BJ (cell line): ENCODE measurements around the gene CAMSAP1. TPM values are rescaled to one million over a fixed set of nuclear protein-coding genes. Genes with fewer than 3 reads are reported as not detected.

Experiments used
- CTCF ChIA-PET: fragments of 350-600 bp; formaldehyde crosslinking; extraction: SDS; loops from one replicate; lab custom pipeline; 2021; ENCODE audit warnings: antibody characterized with exemption, inconsistent platforms; lab: Yijun Ruan, JAX
- POLR2A ChIA-PET: fragments of 300-600 bp; sonication (Branson Sonifier 250); formaldehyde crosslinking; extraction: SDS; loops from one replicate; lab custom pipeline; 2021; ENCODE audit warnings: antibody characterized with exemption; lab: Charles Lee
- DNase-seq: peaks from one replicate; pipeline ENCODE4 v3.0.0-alpha.2; 2011; ENCODE audit warnings: low read depth
- H3K27me3 ChIP-seq: 2 replicates; pipeline ENCODE4 v1.6.0; 2011; ENCODE audit warnings: low read length; ENCODE audit not compliant: control insufficient read depth, insufficient read depth
- H3K36me3 ChIP-seq: 2 replicates; pipeline ENCODE4 v1.5.1; 2011; ENCODE audit warnings: low read length; ENCODE audit not compliant: control insufficient read depth, insufficient read depth
- H3K4me3 ChIP-seq: 2 replicates; pipeline ENCODE4 v1.5.1; 2011; ENCODE audit warnings: low read depth, mild to moderate bottlenecking, control low read depth, low read length
- polyA plus RNA-seq: library from polyadenylated mRNA; depleted of rRNA; stranded (reverse); fragments of >200 nt; gene quantifications from 2 replicates; pipeline ENCODE4 v1.2.3, GENCODE V29; 2011
- TF ChIP-seq, protein P1 (sequence below): IDR thresholded peaks from 2 replicates; pipeline ENCODE4 v1.5.1; 2011; ENCODE audit warnings: low read depth, mild to moderate bottlenecking, control low read depth, inconsistent platforms, low read length, moderate library complexity; ENCODE audit not compliant: insufficient read depth

The CAMSAP1 gene
- polyA plus RNA-seq, 1 experiment = 4.1 TPM

DNA sequence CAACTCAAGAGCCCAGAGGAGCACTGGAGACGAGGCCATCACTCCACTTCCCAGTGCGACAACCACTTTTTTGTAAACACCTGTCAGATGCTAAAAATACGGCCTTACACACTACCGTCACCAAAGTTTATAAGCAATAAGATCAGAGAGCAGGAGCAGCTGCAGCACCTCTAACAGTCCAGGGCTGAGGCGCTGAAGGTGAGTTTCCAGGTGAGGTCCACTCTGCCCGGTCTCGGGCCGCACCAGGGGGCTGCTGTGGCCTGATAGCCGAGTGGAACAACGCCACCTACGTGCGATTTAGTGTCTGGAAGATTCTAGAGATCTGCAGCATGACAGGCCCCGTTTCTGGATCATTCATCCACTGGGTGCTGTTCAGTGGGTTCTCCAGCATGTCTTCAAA lies 25.8 kb upstream of the CAMSAP1 start:
- no peaks in the 10 kb centered on the region for H3K27me3 ChIP-seq
- CTCF ChIA-PET = interaction anchor here (1.2 kb wide), 1 partner anchor 19 kb away, joined by 4 read pairs; no protein-coding TSS in a partner anchor
- TF ChIP-seq, protein P1, sequence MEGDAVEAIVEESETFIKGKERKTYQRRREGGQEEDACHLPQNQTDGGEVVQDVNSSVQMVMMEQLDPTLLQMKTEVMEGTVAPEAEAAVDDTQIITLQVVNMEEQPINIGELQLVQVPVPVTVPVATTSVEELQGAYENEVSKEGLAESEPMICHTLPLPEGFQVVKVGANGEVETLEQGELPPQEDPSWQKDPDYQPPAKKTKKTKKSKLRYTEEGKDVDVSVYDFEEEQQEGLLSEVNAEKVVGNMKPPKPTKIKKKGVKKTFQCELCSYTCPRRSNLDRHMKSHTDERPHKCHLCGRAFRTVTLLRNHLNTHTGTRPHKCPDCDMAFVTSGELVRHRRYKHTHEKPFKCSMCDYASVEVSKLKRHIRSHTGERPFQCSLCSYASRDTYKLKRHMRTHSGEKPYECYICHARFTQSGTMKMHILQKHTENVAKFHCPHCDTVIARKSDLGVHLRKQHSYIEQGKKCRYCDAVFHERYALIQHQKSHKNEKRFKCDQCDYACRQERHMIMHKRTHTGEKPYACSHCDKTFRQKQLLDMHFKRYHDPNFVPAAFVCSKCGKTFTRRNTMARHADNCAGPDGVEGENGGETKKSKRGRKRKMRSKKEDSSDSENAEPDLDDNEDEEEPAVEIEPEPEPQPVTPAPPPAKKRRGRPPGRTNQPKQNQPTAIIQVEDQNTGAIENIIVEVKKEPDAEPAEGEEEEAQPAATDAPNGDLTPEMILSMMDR = no peak
- no peak overlapping the region for H3K4me3 ChIP-seq
- DNase-seq = no peak
- peaks cover 20% of the 10 kb centered on the region for H3K36me3 ChIP-seq
- POLR2A ChIA-PET = no interaction called here

DNA sequence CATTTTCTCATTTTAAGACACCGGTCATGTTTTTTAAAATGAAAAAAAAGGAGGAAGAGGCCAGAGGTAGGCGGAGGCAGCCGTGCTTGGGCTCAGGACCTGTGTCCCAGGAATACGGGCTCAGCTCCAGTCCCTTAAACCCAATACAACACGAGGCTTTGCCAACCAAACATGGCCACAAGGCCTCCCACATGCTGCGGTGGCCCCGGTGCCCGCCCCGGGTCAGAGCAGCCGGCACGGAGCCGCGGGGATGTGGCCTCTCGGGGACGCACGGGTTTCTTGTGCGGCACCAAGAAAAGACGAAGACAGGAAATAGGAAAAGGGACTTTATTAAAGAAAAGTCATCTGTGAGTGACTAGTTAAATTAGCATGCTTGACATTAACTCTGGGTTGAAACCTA lies 25.3 kb upstream of the CAMSAP1 start:
- no peaks in the 10 kb centered on the region for H3K27me3 ChIP-seq
- CTCF ChIA-PET = interaction anchor here (1.1 kb wide), 1 partner anchor 36 kb away, joined by 3 read pairs; no protein-coding TSS in a partner anchor
- peaks cover 17% of the 10 kb centered on the region for H3K36me3 ChIP-seq
- TF ChIP-seq, protein P1 = no peak
- H3K4me3 ChIP-seq = no peak overlapping the region
- POLR2A ChIA-PET = no interaction called here
- DNase-seq = no peak

DNA sequence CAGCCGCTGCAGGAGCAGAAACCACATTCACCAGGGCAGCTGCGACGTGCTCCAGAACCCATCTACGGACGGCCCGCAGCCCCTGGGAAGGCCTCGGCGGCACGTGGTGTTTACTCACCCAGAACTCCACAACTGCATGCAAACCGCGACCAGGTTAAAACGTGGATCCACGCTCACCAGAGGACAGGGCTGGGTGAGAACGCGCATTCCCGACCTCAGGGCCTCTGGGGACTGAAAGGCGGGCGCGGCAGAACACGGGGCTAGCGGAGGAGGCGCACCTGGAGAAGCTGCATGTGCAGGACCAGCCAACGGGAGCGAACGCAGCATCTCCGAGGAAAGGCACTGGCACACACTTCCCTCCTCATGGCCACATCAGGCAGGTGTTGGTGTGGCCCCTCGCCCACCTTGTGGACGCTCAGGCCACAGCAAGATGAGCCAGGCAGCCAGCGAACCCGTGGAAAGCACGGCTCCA lies 24.0 kb upstream of the CAMSAP1 start:
- POLR2A ChIA-PET = no interaction called here

DNA sequence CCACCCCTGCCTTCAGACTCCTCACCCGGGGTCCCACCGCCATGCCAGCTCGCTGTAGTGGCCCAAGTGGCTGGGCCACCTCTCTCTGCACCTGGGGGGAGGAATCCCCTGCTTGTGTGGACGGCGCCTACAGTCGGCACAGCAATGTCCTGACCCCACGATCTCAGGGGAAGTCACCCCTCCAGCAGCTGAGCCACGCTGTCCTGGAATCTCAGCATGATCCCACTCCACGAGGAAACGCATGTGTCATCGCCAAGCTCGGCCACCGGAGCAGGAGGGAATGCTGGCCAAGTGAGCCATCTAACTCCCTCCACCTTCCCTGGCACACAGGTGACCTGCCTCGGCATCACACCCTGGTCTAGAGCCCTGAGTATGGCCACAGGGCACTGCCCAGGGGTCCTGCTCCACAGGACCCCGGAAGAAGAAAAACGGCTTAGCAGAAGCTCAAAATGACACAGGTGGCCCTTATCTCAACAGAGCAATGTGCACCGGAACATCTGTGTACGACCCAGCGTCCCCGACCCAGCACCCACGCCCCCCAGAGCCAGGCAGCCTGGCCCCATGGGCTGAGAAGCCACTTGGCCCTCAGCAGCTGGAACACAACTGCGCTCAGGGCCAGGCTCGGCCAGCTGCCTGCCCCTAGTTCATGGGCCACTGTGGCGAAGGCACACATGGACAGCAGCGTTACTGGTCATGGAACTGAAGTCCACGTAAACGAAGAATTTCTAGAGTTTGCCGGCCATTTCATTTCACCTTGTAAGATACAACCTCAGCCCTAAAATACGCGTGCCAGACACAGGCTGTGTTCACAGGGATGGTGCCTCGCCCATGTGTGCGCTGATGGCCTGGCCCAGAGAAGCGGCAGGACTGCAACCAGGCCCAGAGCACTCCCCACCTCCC lies 23.4 kb upstream of the CAMSAP1 start:
- Histone ChIP-seq H3K4me3 (no peak overlapping the region), H3K27me3 (no peaks in the 10 kb centered on the region), H3K36me3 (peaks cover 14% of the 10 kb centered on the region; the same call in 1 of the 2 replicates)
- CTCF ChIA-PET = interaction anchor here (0.7 kb wide), 1 partner anchor 81 kb away, joined by 3 read pairs; no protein-coding TSS in a partner anchor
- no peak for DNase-seq
- POLR2A ChIA-PET = no interaction called here
- TF ChIP-seq, protein P1 = no peak

More for the DNA sequence above, 24.0 kb upstream of the CAMSAP1 start:
- Histone ChIP-seq H3K27me3 (no peaks in the 10 kb centered on the region), H3K4me3 (no peak overlapping the region), H3K36me3 (peaks cover 14% of the 10 kb centered on the region; the same call in 1 of the 2 replicates)
- no peak for DNase-seq
- CTCF ChIA-PET = interaction anchor here (1.1 kb wide), 1 partner anchor 37 kb away, joined by 3 read pairs; no protein-coding TSS in a partner anchor
- TF ChIP-seq, protein P1 = no peak
